H9 (cell line): ENCODE data around the gene ELP6. TPM values are rescaled to one million over a fixed set of nuclear protein-coding genes. Genes with fewer than 3 reads are reported as not detected.

Experiments used
- DNase-seq: peaks from one replicate; pipeline ENCODE4 v3.0.0-alpha.2; 2017
- H2AFZ ChIP-seq: one replicate; pipeline ENCODE4 v1.6.1; 2013; ENCODE audit warnings: mild to moderate bottlenecking, low read length, control low read depth, moderate library complexity
- H2AK5ac ChIP-seq: 2 replicates; pipeline ENCODE4 v1.6.1; 2013; ENCODE audit warnings: low read length, control low read depth, mixed read lengths; ENCODE audit not compliant: insufficient read length
- H2BK120ac ChIP-seq: one replicate; pipeline ENCODE4 v1.6.1; 2013; ENCODE audit warnings: low read depth, mild to moderate bottlenecking, low read length, control low read depth, inconsistent platforms; ENCODE audit not compliant: poor library complexity, severe bottlenecking
- H2BK12ac ChIP-seq: 2 replicates; pipeline ENCODE4 v1.6.1; 2013; ENCODE audit warnings: low read length, control low read depth, mixed read lengths, low read depth; ENCODE audit not compliant: insufficient read length
- H2BK15ac ChIP-seq: 2 replicates; pipeline ENCODE4 v1.6.1; 2013; ENCODE audit warnings: low read depth, low read length, control low read depth
- H2BK20ac ChIP-seq: one replicate; pipeline ENCODE4 v1.6.1; 2013; ENCODE audit warnings: low read depth, mild to moderate bottlenecking, low read length, control low read depth, inconsistent platforms; ENCODE audit not compliant: poor library complexity, severe bottlenecking
- H2BK5ac ChIP-seq: 2 replicates; pipeline ENCODE4 v1.6.1; 2013; ENCODE audit warnings: low read length, control low read depth, mixed read lengths; ENCODE audit not compliant: insufficient read length
- H3K14ac ChIP-seq: 2 replicates; pipeline ENCODE4 v1.6.1; 2013; ENCODE audit warnings: low read length, control low read depth; ENCODE audit not compliant: insufficient read depth
- H3K18ac ChIP-seq: 2 replicates; pipeline ENCODE4 v1.6.1; 2013; ENCODE audit warnings: low read depth, mild to moderate bottlenecking, mixed read lengths, low read length, control low read depth; ENCODE audit not compliant: insufficient read length
- H3K23ac ChIP-seq: 2 replicates; pipeline ENCODE4 v1.6.1; 2013; ENCODE audit warnings: low read length, control low read depth, mixed read lengths, low read depth; ENCODE audit not compliant: insufficient read length
- H3K23me2 ChIP-seq: 2 replicates; pipeline ENCODE4 v1.6.1; 2013; ENCODE audit warnings: low read depth, mild to moderate bottlenecking, mixed read lengths, low read length, control low read depth; ENCODE audit not compliant: insufficient read length, poor library complexity, severe bottlenecking
- H3K27ac ChIP-seq: 2 replicates; pipeline ENCODE4 v1.5.1; 2013; ENCODE audit warnings: low read length, control low read depth, mixed read lengths, low read depth; ENCODE audit not compliant: insufficient read length
- H3K27me3 ChIP-seq: 2 replicates; pipeline ENCODE4 v1.6.1; 2013; ENCODE audit warnings: low read length, control low read depth, inconsistent platforms; ENCODE audit not compliant: insufficient read depth
- H3K4ac ChIP-seq: 2 replicates; pipeline ENCODE4 v1.6.1; 2013; ENCODE audit warnings: low read depth, mild to moderate bottlenecking, control low read depth, inconsistent platforms, low read length, moderate library complexity
- H3K4me1 ChIP-seq: 2 replicates; pipeline ENCODE4 v1.6.1; 2013; ENCODE audit warnings: low read length, control low read depth, inconsistent platforms; ENCODE audit not compliant: insufficient read depth
- H3K4me2 ChIP-seq: 2 replicates; pipeline ENCODE4 v1.6.1; 2013; ENCODE audit warnings: low read length, control low read depth, mixed read lengths; ENCODE audit not compliant: insufficient read length, insufficient read depth
- H3K56ac ChIP-seq: 2 replicates; pipeline ENCODE4 v1.6.1; 2013; ENCODE audit warnings: low read depth, mild to moderate bottlenecking, mixed read lengths, low read length, control low read depth; ENCODE audit not compliant: insufficient read length
- H3K79me1 ChIP-seq: 2 replicates; pipeline ENCODE4 v1.6.1; 2013; ENCODE audit warnings: low read depth, mild to moderate bottlenecking, moderate library complexity, low read length, control low read depth, inconsistent platforms; ENCODE audit not compliant: insufficient read depth, poor library complexity, severe bottlenecking
- H3K79me2 ChIP-seq: 2 replicates; pipeline ENCODE4 v1.6.1; 2013; ENCODE audit warnings: low read length, control low read depth, inconsistent platforms; ENCODE audit not compliant: insufficient read depth
- H3K9ac ChIP-seq: 2 replicates; pipeline ENCODE4 v1.6.1; 2013; ENCODE audit warnings: low read length, control low read depth, mixed read lengths; ENCODE audit not compliant: insufficient read length; ENCODE audit errors: extremely low read depth
- H3K9me3 ChIP-seq: one replicate; pipeline ENCODE4 v1.6.1; 2013; ENCODE audit warnings: low read depth, low read length, inconsistent platforms; ENCODE audit not compliant: control insufficient read depth
- H3T11ph ChIP-seq: one replicate; pipeline ENCODE4 v1.6.1; 2013; ENCODE audit warnings: mild to moderate bottlenecking, low read length, control low read depth, inconsistent platforms
- H4K20me1 ChIP-seq: one replicate; pipeline ENCODE4 v1.6.1; 2013; ENCODE audit not compliant: control insufficient read depth, insufficient read length, insufficient read depth
- H4K5ac ChIP-seq: 2 replicates; pipeline ENCODE4 v1.6.1; 2013; ENCODE audit warnings: low read depth, mild to moderate bottlenecking, mixed read lengths, low read length, control low read depth; ENCODE audit not compliant: insufficient read length
- H4K8ac ChIP-seq: replicated peaks from 2 replicates; pipeline ENCODE4 v1.6.1; 2013; ENCODE audit warnings: low read length, control low read depth, mixed read lengths, low read depth; ENCODE audit not compliant: insufficient read length
- H4K91ac ChIP-seq: 2 replicates; pipeline ENCODE4 v1.6.1; 2013; ENCODE audit warnings: low read depth, mild to moderate bottlenecking, moderate library complexity, mixed read lengths, low read length, control low read depth; ENCODE audit not compliant: insufficient read length
- H3K27ac Mint-ChIP-seq, 3 experiments: 2 replicates in 2 of 3; 3 replicates in 1 of 3; pipeline ENCODE4 v1.8.0; 2020 to 2021; ENCODE audit warnings: mixed read lengths in 3 of 3, mild to moderate bottlenecking in 1 of 3, moderate library complexity in 1 of 3
- H3K27me3 Mint-ChIP-seq: 2 replicates; pipeline ENCODE4 v1.8.0; 2021; ENCODE audit warnings: low read depth, mild to moderate bottlenecking, moderate library complexity, mixed read lengths
- H3K36me3 Mint-ChIP-seq, 3 experiments: 2 replicates in 2 of 3; 3 replicates in 1 of 3; pipeline ENCODE4 v1.8.0; 2020 to 2021; ENCODE audit warnings: low read depth in 3 of 3, mixed read lengths in 3 of 3; ENCODE audit not compliant: insufficient read depth in 1 of 3
- H3K4me1 Mint-ChIP-seq, 2 experiments: 2 replicates each; pipeline ENCODE4 v1.8.0; 2020; ENCODE audit warnings: mixed read lengths in 2 of 2
- H3K4me3 Mint-ChIP-seq, 2 experiments: 2 replicates in 1 of 2; 3 replicates in 1 of 2; pipeline ENCODE4 v1.8.0; 2020 to 2021; ENCODE audit warnings: mild to moderate bottlenecking in 2 of 2, mixed read lengths in 2 of 2, moderate library complexity in 1 of 2
- H3K9me3 Mint-ChIP-seq, 2 experiments: 2 replicates in 1 of 2; 3 replicates in 1 of 2; pipeline ENCODE4 v1.8.0; 2020; ENCODE audit warnings: mild to moderate bottlenecking in 2 of 2, mixed read lengths in 2 of 2, moderate library complexity in 1 of 2
- CTCF ChIP-seq: fragments of 200-600 bp; sonication (generic); conservative IDR thresholded peaks from 3 replicates; pipeline ENCODE4 v1.8.0; 2021; ENCODE audit warnings: antibody characterized with exemption, mild to moderate bottlenecking
- WGBS: extraction: QIAGEN DNeasy Blood & Tissue Kit; methylation state at CpG from one replicate; pipeline ENCODE4 v1.1.7; 2013; ENCODE audit warnings: missing lambda C conversion rate, low lambda C conversion rate, mixed read lengths; ENCODE audit not compliant: insufficient read length; ENCODE audit errors: extremely low coverage; 5-methylcytosine and 5-hydroxymethylcytosine counted together
- total RNA-seq: library from RNA; stranded (reverse); gene quantifications from 2 replicates; pipeline ENCODE4 v1.2.1, GENCODE V29; 2021

ELP6 gene
- total RNA-seq, 1 experiment from 2014 or later = 53.9 TPM

GRCh38 chr3:47475570-47476329, 37.8 kb downstream of the ELP6 start, which contains the start of gene SCAP:
Gene SCAP (minus strand): TSS chr3:47475941. CDS start chr3:47442993, 32,948 bp downstream.
- Histone ChIP-seq H3K27ac (no peak within 1 kb of the TSS), H3K23ac (no peak within 1 kb of the TSS), H3K79me1 (peaks cover 6% of the 10 kb centered on the region), H2BK5ac (no peak within 1 kb of the TSS), H3K27me3 (no peaks in the 10 kb centered on the region), H2AK5ac (no peak within 1 kb of the TSS), H3K14ac (peak within 1 kb of the TSS; percentile 67; the same call in 1 of the 2 replicates), H4K91ac (no peak within 1 kb of the TSS), H2BK12ac (no peak within 1 kb of the TSS), H3K9me3 (no peaks in the 10 kb centered on the region), H2AFZ (no peak within 1 kb of the TSS), H2BK15ac (no peak within 1 kb of the TSS), H4K20me1 (no peaks in the 10 kb centered on the region), H3K18ac (no peak within 1 kb of the TSS), H3K4me1 (peaks cover 2% of the 10 kb centered on the region; the same call in 1 of the 2 replicates), H3K4ac (no peak within 1 kb of the TSS), H3K9ac (peak within 1 kb of the TSS; percentile 31), H3T11ph (no peak within 1 kb of the TSS), H2BK20ac (no peak within 1 kb of the TSS), H3K79me2 (peaks cover 22% of the 10 kb centered on the region; the same call in 1 of the 2 replicates), H4K8ac (no peak within 1 kb of the TSS), H3K23me2 (no peaks in the 10 kb centered on the region), H4K5ac (no peak within 1 kb of the TSS), H2BK120ac (no peak within 1 kb of the TSS), H3K4me2 (peak within 1 kb of the TSS; percentile 80), H3K56ac (no peak within 1 kb of the TSS)
- peaks cover 31 to 39% of the 10 kb centered on the region in 2 experiments for H3K4me1 Mint-ChIP-seq
- DNase-seq = peak; percentile 95
- H3K4me3 Mint-ChIP-seq = peak within 1 kb of the TSS; percentile 90 to 93
- TF ChIP-seq CTCF = peak; percentile 95
- no peaks in the 10 kb centered on the region for H3K27me3 Mint-ChIP-seq
- H3K27ac Mint-ChIP-seq = peak within 1 kb of the TSS; percentile 57 to 88 (median 68)
- no CpG with 5 or more reads among the region's 88 CpGs for WGBS
- H3K36me3 Mint-ChIP-seq = peaks cover 0 to 4% (median 0%) of the 10 kb centered on the region in 3 experiments; a peak in 2 of 7 replicates
- no peaks in the 10 kb centered on the region; a peak in 2 of 5 replicates for H3K9me3 Mint-ChIP-seq
